ENCODE data around the gene STMN3.
"Not testable (repeated sequence)": the region's sequence is repeated elsewhere in the genome, so short reads cannot be mapped to it uniquely, and the experiment has no call there.

Gene STMN3

DNA sequence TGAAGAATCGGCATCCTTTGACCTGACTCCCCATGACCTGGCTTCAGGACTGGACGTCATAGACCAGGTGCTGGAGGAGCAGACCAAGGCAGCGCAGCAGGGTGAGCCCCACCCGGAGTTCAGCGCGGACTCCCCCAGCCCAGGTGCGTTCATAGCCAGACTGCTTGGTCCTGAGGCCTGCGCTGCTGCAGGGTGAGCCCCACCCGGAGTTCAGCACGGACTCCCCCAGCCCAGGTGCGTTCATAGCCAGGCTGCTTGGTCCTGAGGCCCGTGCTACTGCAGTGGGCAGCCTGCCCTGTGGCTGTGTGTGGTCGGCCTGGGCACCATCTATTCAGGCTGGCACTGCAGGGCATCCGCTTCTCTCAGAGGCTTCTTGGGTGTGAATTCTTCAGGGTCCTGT, 20.7 kb upstream of the STMN3 start:
- Histone ChIP-seq H3K9me3 (ENCODE audit: control insufficient read depth, low read length) (no peaks in the 10 kb centered on the region), H3K36me3 (ENCODE audit: control insufficient read depth, insufficient read depth, low read length) (no peaks in the 10 kb centered on the region), H3K4me3 (ENCODE audit: insufficient read depth, low read depth, low read length) (no peak overlapping the region), H3K4me1 (ENCODE audit: control insufficient read depth, insufficient read depth, low read length) (no peaks in the 10 kb centered on the region), H3K27ac (ENCODE audit: insufficient read depth, low read depth, low read length, poor library complexity, severe bottlenecking) (no peak overlapping the region), H3K27me3 (ENCODE audit: control insufficient read depth, insufficient read depth, low read length, poor library complexity, severe bottlenecking) (no peaks in the 10 kb centered on the region)
- WGBS, 2 experiments, result 95 to 96% methylated on average over 14 of the region's 14 CpGs

DNA sequence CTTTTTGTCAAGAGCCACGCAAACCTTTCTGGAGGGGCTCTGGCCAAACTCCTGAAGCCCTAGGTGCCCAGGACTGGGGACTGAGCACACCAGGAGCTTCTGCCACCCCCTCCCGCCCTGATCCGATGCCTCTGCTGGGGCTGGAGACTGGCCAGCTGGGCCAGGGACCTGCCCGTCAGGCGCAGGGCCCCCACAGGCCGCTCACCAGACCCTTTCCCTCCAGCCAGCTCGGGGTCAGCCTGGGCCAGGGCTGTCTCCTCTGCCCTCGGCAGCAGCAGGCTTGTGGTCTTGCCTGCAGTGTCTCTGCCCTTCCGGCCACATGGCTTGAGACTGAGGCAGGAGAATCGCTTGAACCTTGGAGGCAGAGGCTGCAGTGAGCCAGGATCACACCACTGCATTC, 19.4 kb upstream of the STMN3 start:
- H3K36me3 ChIP-seq (ENCODE audit: control insufficient read depth, insufficient read depth, low read length), result no peaks in the 10 kb centered on the region
- no peak overlapping the region for H3K4me3 ChIP-seq (ENCODE audit: insufficient read depth, low read depth, low read length)
- no peaks in the 10 kb centered on the region for H3K27me3 ChIP-seq (ENCODE audit: control insufficient read depth, insufficient read depth, low read length, poor library complexity, severe bottlenecking)
- H3K9me3 ChIP-seq (ENCODE audit: control insufficient read depth, low read length), result no peaks in the 10 kb centered on the region
- H3K4me1 ChIP-seq (ENCODE audit: control insufficient read depth, insufficient read depth, low read length), result no peaks in the 10 kb centered on the region
- 93 to 96% methylated on average over 10 of the region's 10 CpGs for WGBS, 2 experiments
- H3K27ac ChIP-seq (ENCODE audit: insufficient read depth, low read depth, low read length, poor library complexity, severe bottlenecking), result no peak overlapping the region

DNA sequence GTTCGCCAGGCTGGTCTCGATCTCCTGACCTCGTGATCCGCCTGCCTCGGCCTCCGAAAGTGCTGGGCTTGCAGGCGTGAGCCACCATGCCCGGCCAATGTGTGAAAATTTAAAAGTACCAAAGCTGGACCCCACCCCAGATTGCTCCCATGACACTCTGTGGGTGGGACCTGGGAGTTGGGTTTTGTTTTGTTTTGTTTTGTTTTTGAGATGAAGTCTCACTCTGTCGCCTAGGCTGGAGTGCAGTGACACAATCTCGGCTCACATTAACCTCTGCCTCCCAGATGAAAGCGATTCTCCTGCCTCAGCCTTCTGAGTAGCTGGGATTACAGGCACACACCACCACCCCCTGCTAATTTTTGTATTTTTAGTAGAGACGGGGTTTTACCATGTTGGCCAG, 18.5 kb upstream of the STMN3 start:
- H3K4me3 ChIP-seq (ENCODE audit: insufficient read depth, low read depth, low read length); H3K9me3 ChIP-seq (ENCODE audit: control insufficient read depth, low read length); H3K4me1 ChIP-seq (ENCODE audit: control insufficient read depth, insufficient read depth, low read length); H3K27me3 ChIP-seq (ENCODE audit: control insufficient read depth, insufficient read depth, low read length, poor library complexity, severe bottlenecking); H3K36me3 ChIP-seq (ENCODE audit: control insufficient read depth, insufficient read depth, low read length); H3K27ac ChIP-seq (ENCODE audit: insufficient read depth, low read depth, low read length, poor library complexity, severe bottlenecking): not testable (repeated sequence)
- WGBS, 2 experiments, result 94 to 96% methylated on average over 12 of the region's 12 CpGs

DNA sequence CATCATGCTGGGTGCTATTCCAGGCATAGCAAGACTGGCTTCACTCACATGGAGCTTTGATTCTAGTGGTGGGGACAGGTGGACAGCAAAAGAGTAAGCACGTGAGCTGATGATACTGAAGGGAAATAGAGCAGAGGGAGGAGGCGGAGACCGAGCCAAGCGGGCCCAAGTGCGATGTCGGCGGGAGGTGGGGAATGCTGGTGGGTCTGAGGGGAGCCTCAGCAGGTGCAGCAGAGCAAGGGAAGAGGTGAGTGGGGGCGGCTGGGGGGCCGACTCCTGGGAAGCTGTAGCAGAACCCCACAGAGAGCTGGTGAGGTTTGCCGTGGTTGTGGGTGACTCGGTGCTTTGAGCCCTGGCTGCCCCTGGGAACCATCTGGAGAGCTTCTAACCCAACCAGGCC, 15.1 kb upstream of the STMN3 start:
- H3K4me1 ChIP-seq (ENCODE audit: control insufficient read depth, insufficient read depth, low read length), result peaks cover 3% of the 10 kb centered on the region
- no peak overlapping the region for H3K27ac ChIP-seq (ENCODE audit: insufficient read depth, low read depth, low read length, poor library complexity, severe bottlenecking)
- no peak overlapping the region for H3K4me3 ChIP-seq (ENCODE audit: insufficient read depth, low read depth, low read length)
- H3K9me3 ChIP-seq (ENCODE audit: control insufficient read depth, low read length), result no peaks in the 10 kb centered on the region
- H3K36me3 ChIP-seq (ENCODE audit: control insufficient read depth, insufficient read depth, low read length), result no peaks in the 10 kb centered on the region
- H3K27me3 ChIP-seq (ENCODE audit: control insufficient read depth, insufficient read depth, low read length, poor library complexity, severe bottlenecking), result no peaks in the 10 kb centered on the region
- WGBS, 2 experiments, result 94 to 96% methylated on average over 11 of the region's 11 CpGs

DNA sequence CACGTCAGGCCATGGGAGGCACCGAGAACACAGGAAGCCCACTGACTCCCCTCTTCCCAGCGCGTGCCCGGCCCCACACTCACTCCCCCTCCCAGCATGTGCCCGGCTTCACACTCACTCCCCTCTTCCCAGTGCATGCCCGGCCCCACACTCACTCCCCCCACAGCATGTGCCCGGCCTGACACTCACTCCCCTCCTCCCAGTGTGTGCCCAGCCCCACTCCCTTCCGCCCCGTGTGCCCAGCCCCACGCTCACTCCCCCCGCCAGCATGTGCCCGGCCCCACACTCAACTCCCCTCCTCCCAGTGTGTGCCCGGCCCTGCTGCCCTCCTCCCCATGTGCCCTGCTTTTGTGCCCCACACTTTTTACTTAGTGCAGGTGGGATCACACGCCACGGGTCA, 14.6 kb upstream of the STMN3 start:
- peaks cover 3% of the 10 kb centered on the region for H3K4me1 ChIP-seq (ENCODE audit: control insufficient read depth, insufficient read depth, low read length)
- no peaks in the 10 kb centered on the region for H3K27me3 ChIP-seq (ENCODE audit: control insufficient read depth, insufficient read depth, low read length, poor library complexity, severe bottlenecking)
- H3K9me3 ChIP-seq (ENCODE audit: control insufficient read depth, low read length), result no peaks in the 10 kb centered on the region
- H3K27ac ChIP-seq (ENCODE audit: insufficient read depth, low read depth, low read length, poor library complexity, severe bottlenecking), result no peak overlapping the region
- H3K4me3 ChIP-seq (ENCODE audit: insufficient read depth, low read depth, low read length), result no peak overlapping the region
- no peaks in the 10 kb centered on the region for H3K36me3 ChIP-seq (ENCODE audit: control insufficient read depth, insufficient read depth, low read length)
- WGBS, 2 experiments, result 92 to 95% methylated on average over 16 of the region's 16 CpGs

DNA sequence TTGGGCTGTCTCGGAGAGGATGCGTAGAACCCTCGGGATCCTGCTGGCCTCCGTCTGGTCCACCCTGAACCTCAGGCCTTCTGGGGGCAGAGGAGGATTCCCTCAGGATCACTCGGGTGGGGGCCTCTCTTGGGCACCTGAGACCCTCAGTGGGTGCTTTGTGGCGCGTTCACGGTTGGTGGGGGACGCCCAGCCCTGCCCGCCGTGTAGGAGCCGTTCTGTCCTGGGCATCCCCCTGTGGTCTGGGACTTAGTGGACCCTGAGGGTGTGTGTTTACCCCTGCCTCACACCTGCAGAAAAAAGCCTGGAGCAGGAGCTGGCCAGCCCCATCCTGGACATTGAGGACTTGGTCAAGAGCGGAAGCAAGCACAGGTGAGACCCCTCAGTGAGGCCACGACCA, 12.5 kb upstream of the STMN3 start:
- Histone ChIP-seq H3K4me3 (ENCODE audit: insufficient read depth, low read depth, low read length) (no peak overlapping the region), H3K4me1 (ENCODE audit: control insufficient read depth, insufficient read depth, low read length) (peaks cover 3% of the 10 kb centered on the region), H3K9me3 (ENCODE audit: control insufficient read depth, low read length) (no peaks in the 10 kb centered on the region), H3K27me3 (ENCODE audit: control insufficient read depth, insufficient read depth, low read length, poor library complexity, severe bottlenecking) (no peaks in the 10 kb centered on the region), H3K27ac (ENCODE audit: insufficient read depth, low read depth, low read length, poor library complexity, severe bottlenecking) (no peak overlapping the region), H3K36me3 (ENCODE audit: control insufficient read depth, insufficient read depth, low read length) (no peaks in the 10 kb centered on the region)
- WGBS, 2 experiments, result 96 to 97% methylated on average over 14 of the region's 14 CpGs

DNA sequence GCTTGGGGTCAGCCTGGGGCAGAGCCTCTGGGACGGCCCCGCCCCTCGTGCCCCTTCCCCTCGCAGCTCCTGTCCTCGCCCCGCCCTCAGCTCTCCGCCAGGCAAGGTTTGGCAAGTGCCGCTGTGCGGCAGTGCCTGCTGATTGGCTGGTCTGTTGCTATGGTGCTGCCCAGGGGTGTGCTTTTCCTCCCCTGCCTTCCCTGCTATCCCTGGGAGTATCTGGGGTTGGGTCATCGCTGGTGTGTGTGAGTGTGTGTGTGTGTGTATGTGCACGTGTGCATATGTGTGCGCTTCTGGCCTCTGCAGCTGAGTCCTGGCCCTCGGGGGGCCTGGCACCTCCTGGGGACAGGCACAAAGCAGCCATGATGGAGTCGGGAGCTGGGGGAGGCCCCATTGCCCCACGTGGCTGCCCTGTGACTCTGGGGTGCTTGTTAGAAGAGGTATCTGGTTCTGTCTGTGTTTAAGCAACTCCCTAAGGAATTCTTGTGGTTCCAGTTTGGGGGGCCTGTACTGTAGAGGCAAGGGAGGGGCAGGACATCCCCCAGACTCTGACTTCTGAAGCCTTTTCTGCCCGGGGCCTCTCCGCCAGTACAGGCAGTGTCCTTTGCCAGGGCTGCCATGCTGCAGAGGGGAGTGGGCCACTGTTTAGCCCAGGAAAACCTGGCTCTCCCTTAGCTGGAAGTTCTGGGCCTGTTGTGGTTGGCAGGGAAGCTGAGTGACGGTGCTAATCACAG, 11.8 kb upstream of the STMN3 start:
- no peak overlapping the region for H3K4me3 ChIP-seq (ENCODE audit: insufficient read depth, low read depth, low read length)
- peaks cover 3% of the 10 kb centered on the region for H3K4me1 ChIP-seq (ENCODE audit: control insufficient read depth, insufficient read depth, low read length)
- no peaks in the 10 kb centered on the region for H3K36me3 ChIP-seq (ENCODE audit: control insufficient read depth, insufficient read depth, low read length)
- 61 to 63% methylated on average over 18 of the region's 18 CpGs for WGBS, 2 experiments
- no peaks in the 10 kb centered on the region for H3K27me3 ChIP-seq (ENCODE audit: control insufficient read depth, insufficient read depth, low read length, poor library complexity, severe bottlenecking)
- no peak overlapping the region for H3K27ac ChIP-seq (ENCODE audit: insufficient read depth, low read depth, low read length, poor library complexity, severe bottlenecking)
- no peaks in the 10 kb centered on the region for H3K9me3 ChIP-seq (ENCODE audit: control insufficient read depth, low read length)

DNA sequence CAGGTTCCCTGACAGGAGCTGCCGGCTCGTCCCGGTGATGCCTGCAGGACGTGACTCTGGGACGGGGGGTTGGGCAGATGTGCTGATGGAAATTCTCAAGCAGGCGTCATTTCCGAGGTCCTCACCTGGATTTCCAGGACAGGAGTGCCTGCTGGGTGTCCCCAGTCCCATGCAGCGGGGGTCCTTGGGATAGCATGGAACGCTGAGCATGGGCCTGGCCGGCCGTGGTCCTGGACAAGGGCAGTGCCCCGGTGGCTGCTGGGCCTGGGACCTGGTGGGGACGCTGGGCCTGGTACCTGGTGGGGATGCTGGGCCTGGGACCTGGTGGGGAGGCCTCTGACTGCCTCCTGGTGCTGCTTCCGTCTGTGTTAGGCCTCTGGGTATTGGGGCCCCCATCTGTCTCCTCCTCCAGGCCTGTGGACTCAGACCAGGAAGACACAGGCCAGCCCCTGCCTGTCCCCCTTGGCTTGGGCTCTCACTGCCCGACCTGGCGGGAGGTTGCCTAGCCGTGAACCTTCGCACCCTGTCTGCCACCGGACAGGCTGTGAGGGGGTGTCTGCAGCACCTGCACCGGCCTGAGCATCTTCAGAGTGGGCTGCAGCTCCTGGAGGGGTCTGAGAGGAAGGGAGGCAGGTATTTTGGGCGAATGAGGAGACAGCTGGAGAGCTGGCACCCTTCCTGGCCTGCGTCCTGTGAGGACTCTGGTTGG, 11.1 kb upstream of the STMN3 start:
- WGBS, 2 experiments, result 93 to 94% methylated on average over 22 of the region's 22 CpGs
- Histone ChIP-seq H3K36me3 (ENCODE audit: control insufficient read depth, insufficient read depth, low read length) (no peaks in the 10 kb centered on the region), H3K4me1 (ENCODE audit: control insufficient read depth, insufficient read depth, low read length) (peaks cover 3% of the 10 kb centered on the region), H3K27me3 (ENCODE audit: control insufficient read depth, insufficient read depth, low read length, poor library complexity, severe bottlenecking) (no peaks in the 10 kb centered on the region), H3K27ac (ENCODE audit: insufficient read depth, low read depth, low read length, poor library complexity, severe bottlenecking) (no peak overlapping the region), H3K4me3 (ENCODE audit: insufficient read depth, low read depth, low read length) (no peak overlapping the region), H3K9me3 (ENCODE audit: control insufficient read depth, low read length) (no peaks in the 10 kb centered on the region)

DNA sequence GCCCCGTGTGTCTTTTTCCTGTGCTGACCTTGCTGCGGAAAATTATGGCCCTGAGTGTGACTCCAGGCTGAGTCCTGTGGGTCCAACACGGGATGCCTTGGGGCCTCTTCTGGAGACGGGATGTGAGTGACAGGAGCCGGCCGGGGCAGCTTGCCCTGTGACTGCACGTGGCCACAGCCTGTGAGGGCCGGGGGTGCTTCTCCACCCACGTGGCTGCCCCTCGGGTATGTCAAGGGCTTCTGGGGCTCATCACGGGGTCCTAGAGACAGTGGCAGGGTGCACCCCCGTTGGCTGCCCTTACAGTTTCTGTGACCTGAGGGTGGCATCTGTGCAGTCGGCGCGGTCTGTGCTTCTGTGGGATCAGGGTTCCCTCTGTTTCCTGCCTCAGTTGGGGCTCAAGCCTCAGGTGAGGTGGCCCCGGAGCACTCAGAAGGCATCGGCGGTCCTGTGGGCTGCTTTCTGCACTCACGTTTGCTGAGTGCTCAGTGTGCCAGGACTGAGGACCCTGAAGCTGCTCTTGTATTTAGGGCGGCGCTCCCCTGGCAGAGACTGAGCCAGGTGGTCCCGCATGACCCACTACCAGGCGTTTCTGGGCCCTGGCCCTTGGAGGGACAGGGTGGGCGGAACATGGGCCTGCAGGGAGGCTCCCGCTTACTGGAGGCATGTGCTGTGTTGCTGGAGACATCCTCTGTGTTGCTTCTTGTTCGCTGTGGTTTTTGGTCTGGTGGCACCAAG, 10.3 kb upstream of the STMN3 start:
- no peak overlapping the region for H3K27ac ChIP-seq (ENCODE audit: insufficient read depth, low read depth, low read length, poor library complexity, severe bottlenecking)
- no peaks in the 10 kb centered on the region for H3K36me3 ChIP-seq (ENCODE audit: control insufficient read depth, insufficient read depth, low read length)
- H3K4me1 ChIP-seq (ENCODE audit: control insufficient read depth, insufficient read depth, low read length), result peaks cover 3% of the 10 kb centered on the region
- H3K9me3 ChIP-seq (ENCODE audit: control insufficient read depth, low read length), result no peaks in the 10 kb centered on the region
- no peak overlapping the region for H3K4me3 ChIP-seq (ENCODE audit: insufficient read depth, low read depth, low read length)
- WGBS, 2 experiments, result 94 to 95% methylated on average over 26 of the region's 26 CpGs
- H3K27me3 ChIP-seq (ENCODE audit: control insufficient read depth, insufficient read depth, low read length, poor library complexity, severe bottlenecking), result no peaks in the 10 kb centered on the region

DNA sequence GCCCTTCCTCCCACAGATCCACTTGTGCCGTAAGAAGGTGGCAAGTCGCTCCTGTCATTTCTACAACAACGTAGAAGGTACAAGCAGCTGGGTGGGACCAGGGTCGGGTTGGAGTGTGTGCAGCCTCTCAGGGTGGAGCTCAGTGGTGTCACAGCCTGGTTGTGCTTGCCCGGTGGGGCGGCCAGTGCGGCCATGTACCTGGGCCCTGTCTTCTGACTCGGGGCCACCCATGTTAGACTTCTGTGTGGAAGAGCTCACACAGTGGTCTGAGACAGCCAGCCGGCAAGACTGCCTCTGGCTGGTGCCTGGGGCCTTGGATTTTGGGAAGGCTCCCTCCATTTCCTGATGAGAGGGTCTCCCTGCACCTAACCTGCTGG, 9.6 kb upstream of the STMN3 start:
- whole genome bisulfite sequencing, 2 experiments, result 95% methylated on average over 9 of the region's 9 CpGs
- Histone ChIP-seq H3K4me3 (ENCODE audit: insufficient read depth, low read depth, low read length) (no peak overlapping the region), H3K9me3 (ENCODE audit: control insufficient read depth, low read length) (no peaks in the 10 kb centered on the region), H3K27me3 (ENCODE audit: control insufficient read depth, insufficient read depth, low read length, poor library complexity, severe bottlenecking) (no peaks in the 10 kb centered on the region), H3K4me1 (ENCODE audit: control insufficient read depth, insufficient read depth, low read length) (peaks cover 3% of the 10 kb centered on the region), H3K27ac (ENCODE audit: insufficient read depth, low read depth, low read length, poor library complexity, severe bottlenecking) (no peak overlapping the region), H3K36me3 (ENCODE audit: control insufficient read depth, insufficient read depth, low read length) (no peaks in the 10 kb centered on the region)
